ENCODE results near the gene MALT1.

GRCh38 chr18:58766164-58766563 is 94.9 kb downstream of the MALT1 start:
- TF ChIP-seq CTCF (IDR thresholded peaks at IDR 0.05): no peak
- TF ChIP-seq ZFX (IDR thresholded peaks at IDR 0.05; ENCODE audit: borderline replicate concordance): no peak
